GM21786 (cell line): Measurements from ENCODE around the gene INO80E.
"Not testable (repeated sequence)": the region's sequence is repeated elsewhere in the genome, so short reads cannot be mapped to it uniquely, and the experiment has no call there.

Experiments
- ATAC-seq: cut with Tn5 transposase; IDR thresholded peaks from one replicate; pipeline ENCODE4 v1.9.1; 2021; ENCODE audit not compliant: unreplicated experiment

INO80E gene

DNA sequence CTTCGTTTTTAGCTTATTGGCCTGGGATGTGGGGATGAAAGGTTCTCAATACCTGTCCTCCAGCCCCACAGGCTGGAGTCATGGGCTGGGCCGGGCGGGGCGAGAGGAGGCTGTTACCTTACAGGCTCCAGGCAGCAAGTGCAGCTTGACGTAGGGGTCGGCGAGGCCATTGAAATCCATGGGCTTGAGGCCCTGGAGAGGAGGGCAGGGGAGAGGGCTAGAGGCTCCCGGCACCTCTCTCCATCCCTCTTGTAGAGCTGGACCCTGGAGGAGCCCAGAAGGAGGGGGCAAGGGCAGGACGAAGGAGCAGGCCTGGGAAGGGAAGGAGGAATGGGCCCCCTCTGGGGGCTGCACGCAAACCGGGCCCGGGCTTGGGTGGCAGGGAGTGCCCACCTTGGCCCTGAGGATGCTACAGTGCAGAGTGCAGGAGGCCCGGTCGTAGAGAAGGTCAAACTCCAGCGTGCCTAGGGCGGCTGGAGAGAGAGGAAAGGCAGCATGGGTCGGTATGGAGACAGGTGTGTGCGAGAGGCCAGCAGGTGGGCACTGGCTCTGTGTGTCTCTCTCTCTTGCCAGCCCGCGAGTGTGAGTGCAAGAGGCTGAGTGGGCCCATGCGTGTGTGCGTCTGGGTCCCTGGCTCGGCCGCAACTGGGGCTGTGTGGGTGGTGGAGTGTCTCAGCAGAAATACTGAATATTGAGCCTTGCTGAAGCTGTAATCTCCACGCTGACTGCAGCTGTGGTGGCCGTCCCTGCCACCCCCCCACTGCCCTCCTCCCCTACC, 13.2 kb downstream of the INO80E start:
- ATAC-seq, result no peak

DNA sequence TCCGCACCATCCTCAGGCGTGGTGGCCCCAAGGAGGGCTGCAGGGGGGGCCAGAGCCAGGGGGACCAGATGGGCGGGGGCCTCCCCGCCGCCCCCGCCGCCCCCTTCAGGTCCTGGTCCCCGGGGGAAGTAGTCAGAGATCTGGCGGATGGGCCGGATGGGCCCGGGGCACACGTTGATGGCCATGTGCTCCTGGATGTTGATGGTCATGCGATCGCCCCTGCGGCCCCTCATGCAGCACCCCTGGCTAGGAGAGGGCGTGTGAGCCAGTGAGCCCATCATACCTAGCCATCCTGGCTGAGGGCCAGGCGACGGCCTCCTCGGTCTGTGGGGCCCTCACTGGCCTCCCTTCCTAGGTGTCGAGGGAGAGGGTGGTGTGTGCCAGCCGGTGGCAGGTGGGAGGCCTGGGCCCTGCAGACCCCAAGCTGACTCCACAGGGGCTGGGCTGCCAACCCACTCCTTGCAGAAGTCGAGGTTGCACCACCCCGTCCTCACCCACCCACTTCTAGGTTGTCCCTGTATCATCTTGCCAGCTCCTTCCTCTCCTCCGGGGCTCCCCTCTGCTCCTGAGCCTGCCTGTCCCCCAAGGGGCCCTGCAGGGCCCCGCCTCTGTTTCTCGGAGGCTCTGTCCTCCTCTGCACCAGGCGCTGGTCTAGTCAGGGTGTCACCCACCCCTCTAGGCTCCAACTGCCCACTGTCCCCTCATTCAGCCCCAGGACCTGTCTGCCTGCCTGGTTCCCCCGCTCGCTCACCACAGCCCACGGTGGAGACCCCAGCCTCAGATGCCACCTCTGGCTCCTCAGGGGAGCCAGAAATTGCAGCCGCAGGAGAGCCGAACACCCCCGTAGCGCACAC, 14.2 kb downstream of the INO80E start:
- no peak for ATAC-seq

- no peak for ATAC-seq
Observed at GRCh38 chr16:30010844-30011713, 15.0 kb downstream of the INO80E start, which contains the start of gene DOC2A. Gene DOC2A (minus strand): TSS chr16:30011027. CDS start chr16:30010222, 805 bp downstream.

- ATAC-seq, result no peak
Observed at GRCh38 chr16:30011714-30012504, 15.9 kb downstream of the INO80E start.

DNA sequence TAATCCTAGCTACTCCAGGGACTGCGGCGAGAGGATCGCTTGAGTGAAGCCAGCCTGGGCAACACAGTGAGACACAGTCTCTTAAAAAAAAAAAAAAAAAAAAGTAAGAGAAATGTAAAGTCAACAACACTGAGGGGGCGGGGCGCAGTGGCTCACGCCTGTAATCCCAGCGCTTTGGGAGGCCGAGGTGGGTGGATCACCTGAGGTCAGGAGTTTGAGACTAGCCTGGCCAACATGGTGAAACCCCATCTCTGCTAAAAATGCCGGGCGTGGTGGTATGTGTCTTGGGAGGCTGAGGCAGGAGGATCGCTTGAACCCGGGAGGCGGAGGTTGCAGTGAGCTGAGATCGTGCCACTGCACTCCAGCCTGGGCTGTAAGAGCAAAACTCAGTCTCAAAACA, 16.6 kb downstream of the INO80E start:
- not testable (repeated sequence) for ATAC-seq

- not testable (repeated sequence) for ATAC-seq
Observed at GRCh38 chr16:30015450-30015849, 19.4 kb downstream of the INO80E start.

DNA sequence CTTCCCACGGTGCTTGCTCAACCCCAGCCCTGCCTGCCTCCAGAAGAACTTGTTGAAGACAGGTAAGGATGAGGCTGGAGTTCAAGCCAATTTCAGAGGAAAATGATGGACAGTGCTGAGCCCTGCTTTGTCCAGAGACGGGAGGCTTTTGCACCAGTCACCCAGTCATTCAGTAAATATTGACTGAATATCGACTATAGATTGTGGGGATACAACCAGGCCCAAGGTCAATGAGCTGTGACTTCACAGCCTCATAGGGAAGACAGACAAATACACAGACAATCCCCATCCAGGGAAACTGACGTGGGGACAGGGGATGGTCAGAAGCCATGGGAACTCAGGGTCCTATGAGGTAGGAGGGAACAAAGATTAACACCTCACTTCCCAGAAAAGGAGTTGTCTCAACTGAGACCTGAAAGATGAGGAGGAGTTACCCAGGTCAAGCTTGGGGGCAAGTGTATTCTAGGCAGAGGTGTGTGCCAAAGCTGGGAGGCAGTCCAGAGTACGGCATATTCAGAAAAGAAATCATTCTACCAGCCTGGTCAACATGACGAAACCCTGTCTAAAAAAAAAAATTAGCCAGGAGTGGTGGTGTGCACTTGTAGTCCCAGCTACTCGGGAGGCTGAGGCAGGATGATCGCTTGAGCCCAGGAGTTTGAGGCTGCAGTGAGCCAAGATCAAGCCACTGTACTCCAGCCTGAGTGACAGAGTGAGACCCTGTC, 20.7 kb downstream of the INO80E start:
- no peak for ATAC-seq

GRCh38 chr16:30017277-30017656, 21.2 kb downstream of the INO80E start:
- ATAC-seq, result no peak

GRCh38 chr16:30017937-30018336, 21.9 kb downstream of the INO80E start:
- not testable (repeated sequence) for ATAC-seq

DNA sequence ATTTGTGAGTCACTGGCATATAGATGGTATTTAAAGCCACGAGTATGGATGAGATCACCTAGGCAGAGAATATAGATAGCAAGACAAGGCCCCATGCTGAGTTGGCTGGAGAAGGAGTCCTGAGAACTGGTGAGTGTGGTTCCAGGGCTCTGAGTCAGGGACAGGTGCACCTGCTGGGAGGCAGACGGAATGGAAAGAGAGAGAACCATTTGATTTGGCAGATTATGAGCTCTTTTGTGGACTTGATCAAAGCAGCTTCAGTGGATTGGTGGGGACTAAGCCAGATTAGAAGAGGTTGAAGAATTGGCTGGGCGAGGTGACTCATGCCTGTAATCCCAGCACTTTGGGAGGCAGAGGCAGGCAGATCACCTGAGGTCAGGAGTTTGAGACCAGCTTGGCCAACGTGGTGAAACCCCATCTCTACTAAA, 22.7 kb downstream of the INO80E start:
- ATAC-seq, result no peak

GRCh38 chr16:30022887-30023286, 26.8 kb downstream of the INO80E start, which contains the start of gene C16orf92:
Gene C16orf92 (plus strand): TSS chr16:30023198. CDS start chr16:30023341, 143 bp downstream.
- no peak for ATAC-seq

- ATAC-seq, result no peak
Observed at GRCh38 chr16:30023586-30023985, 27.5 kb downstream of the INO80E start.

- ATAC-seq, result no peak
Observed at GRCh38 chr16:30024451-30024850, 28.4 kb downstream of the INO80E start.

DNA sequence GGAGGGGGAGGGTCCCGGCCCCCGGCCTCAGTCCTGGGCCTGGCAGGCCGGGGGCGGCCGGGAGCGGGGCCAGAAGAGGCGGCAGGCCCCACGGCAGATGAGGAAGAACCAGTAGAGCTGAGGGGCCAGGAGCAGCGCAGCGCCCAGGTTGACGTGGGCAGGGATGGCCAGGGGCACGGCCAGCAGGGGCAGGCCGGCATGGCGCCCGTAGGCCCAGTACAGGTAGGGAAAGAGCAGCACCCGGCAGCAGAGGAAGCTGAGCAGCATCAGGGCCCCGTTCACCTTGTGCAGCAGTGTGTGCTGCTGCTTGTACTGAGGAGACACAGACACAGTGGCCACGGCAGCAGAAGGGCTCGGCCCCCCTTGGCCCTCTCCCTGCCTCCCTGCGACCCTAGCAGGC, 29.1 kb downstream of the INO80E start:
- no peak for ATAC-seq

GRCh38 chr16:30025574-30025973, 29.5 kb downstream of the INO80E start:
- no peak for ATAC-seq

DNA sequence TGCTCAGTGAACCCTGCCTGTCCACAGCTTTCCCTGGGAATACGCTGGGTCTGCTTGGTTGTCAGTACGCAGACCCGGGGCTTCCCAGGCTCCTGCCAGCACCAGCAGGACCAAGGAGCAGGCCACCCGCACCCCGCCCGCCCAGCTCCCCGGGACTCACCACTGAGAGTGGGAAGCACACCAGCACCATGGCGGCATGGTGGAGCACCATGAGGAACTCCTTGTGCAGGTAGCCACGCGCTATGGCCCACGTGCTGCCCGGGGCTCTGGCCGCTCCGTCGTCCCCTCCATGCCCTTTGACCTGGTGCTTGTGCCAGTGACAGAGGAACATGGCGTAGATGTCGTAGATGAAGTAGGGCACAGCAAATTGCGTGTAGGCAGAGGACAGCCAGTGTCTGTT, 30.4 kb downstream of the INO80E start:
- ATAC-seq, result no peak

GRCh38 chr16:30027588-30028437, 31.8 kb downstream of the INO80E start:
- ATAC-seq, result no peak

- ATAC-seq, result no peak
Observed at GRCh38 chr16:30028438-30029076, 32.5 kb downstream of the INO80E start.
